ENCODE measurements around the gene DNMT3A. TPM values are rescaled to one million over a fixed set of nuclear protein-coding genes. Genes with fewer than 3 reads are reported as not detected.
A peak's percentile ranks its signal among the peaks of the same experiment; 100 is the strongest.

Gene DNMT3A
- total and polyA plus RNA-seq, 2 experiments from 2014 or later: 2.5 to 18.4 TPM

DNA sequence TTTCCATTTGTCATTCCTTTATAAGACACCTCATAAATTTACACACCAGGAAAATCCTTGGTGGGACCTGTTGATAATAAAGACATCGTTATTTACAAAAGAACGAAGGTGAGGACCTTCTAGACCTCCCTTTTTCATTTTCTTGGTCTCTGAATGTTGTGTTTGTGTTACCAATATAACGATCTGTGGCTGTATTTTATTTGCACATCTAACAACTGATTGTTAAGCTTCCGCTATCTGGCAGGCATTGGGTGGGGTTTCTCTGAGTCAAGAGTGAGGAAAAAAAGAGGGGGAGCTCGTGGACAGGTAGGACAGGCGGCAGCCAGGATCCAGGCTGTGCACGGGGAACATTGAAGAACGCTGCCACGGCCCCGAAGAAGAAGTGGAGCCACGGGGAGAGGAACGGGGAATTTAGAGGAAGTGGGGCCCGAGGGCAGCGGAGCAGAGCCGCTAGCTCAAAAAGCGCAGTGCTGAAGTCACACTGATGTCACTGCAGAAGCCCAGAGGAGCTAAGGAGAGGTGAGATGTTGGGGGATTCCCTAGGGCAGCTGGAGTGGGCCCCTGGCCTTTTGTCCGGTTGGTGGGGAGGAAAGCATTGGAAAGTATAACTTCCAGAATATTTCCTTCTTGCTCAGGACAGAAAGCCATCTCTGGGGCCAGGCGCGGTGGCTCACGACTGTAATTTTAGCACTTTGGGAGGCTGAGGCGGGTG is 20.9 kb upstream of the DNMT3A start:
- Histone ChIP-seq H3K27ac (no peak overlapping the region), H3K4me3 (peak overlapping the region; percentile 72), H3K9me3 (ENCODE audit: low read depth) (no peaks in the 10 kb centered on the region), H3K4me2 (ENCODE audit: unreplicated experiment) (peak overlapping the region; percentile 83), H3K9ac (peak overlapping the region; percentile 56), H3F3A (ENCODE audit: insufficient read depth) (no peaks in the 10 kb centered on the region), H3K36me3 (ENCODE audit: low read depth) (no peaks in the 10 kb centered on the region), H2AFZ (peak overlapping the region; percentile 91), H3K27me3 (replicated peaks; ENCODE audit: insufficient read depth) (no peaks in the 10 kb centered on the region), H4K20me1 (ENCODE audit: insufficient read depth) (no peaks in the 10 kb centered on the region), H3K79me2 (ENCODE audit: insufficient read depth) (no peaks in the 10 kb centered on the region), H3K4me1 (ENCODE audit: insufficient read depth) (no peaks in the 10 kb centered on the region; the same call in 1 of the 2 replicates), H3K9me2 (ENCODE audit: insufficient read depth) (no peaks in the 10 kb centered on the region)
- WGBS, 2 experiments (ENCODE audit: low coverage in 1 of 2, low lambda C conversion rate in 2 of 2, missing lambda C conversion rate in 2 of 2): 42 to 43% methylated on average over 21 of the region's 21 CpGs
- TF ChIP-seq EZH2 (IDR thresholded peaks at IDR 0.05; ENCODE audit: insufficient read depth, poor library complexity, severe bottlenecking): no peak
- TF ChIP-seq EZH2phosphoT487 (IDR thresholded peaks at IDR 0.05; ENCODE audit: insufficient read depth, low read depth): no peak
- in situ Hi-C loops (cut with MboI): no loop called here
- peak; percentile 21 for DNase-seq

DNA sequence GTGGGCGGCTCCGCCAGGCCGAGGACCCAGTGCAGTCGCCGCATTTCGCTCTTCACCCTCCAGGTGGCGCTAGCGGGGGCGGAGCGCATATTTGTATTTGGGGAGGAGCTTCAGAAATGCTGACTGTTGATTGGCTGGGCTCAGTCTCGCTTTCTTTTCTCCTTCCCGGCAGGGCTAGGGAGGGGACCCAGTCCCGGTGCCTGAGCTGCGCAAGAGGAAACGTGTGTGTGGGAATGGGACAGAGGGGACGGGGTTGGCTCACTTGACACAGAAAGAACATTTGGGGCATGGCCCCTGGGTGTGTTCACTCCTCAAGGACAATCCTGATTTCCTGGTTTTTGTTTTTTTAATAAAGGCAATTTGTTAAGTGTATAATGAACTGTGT is 20.3 kb upstream of the DNMT3A start:
- Histone ChIP-seq H4K20me1 (ENCODE audit: insufficient read depth) (no peaks in the 10 kb centered on the region), H3K9me2 (ENCODE audit: insufficient read depth) (no peaks in the 10 kb centered on the region), H2AFZ (peak overlapping the region; percentile 91), H3F3A (ENCODE audit: insufficient read depth) (no peaks in the 10 kb centered on the region), H3K27me3 (replicated peaks; ENCODE audit: insufficient read depth) (no peaks in the 10 kb centered on the region), H3K36me3 (ENCODE audit: low read depth) (no peaks in the 10 kb centered on the region), H3K9me3 (ENCODE audit: low read depth) (no peaks in the 10 kb centered on the region), H3K4me2 (ENCODE audit: unreplicated experiment) (peak overlapping the region; percentile 83), H3K9ac (peak overlapping the region; percentile 56), H3K4me1 (ENCODE audit: insufficient read depth) (no peaks in the 10 kb centered on the region; the same call in 1 of the 2 replicates), H3K27ac (no peak overlapping the region), H3K4me3 (peak overlapping the region; percentile 72), H3K79me2 (ENCODE audit: insufficient read depth) (no peaks in the 10 kb centered on the region)
- DNase-seq: peak; percentile 88
- 1% methylated on average over 16 of the region's 16 CpGs for WGBS, 2 experiments (ENCODE audit: low coverage in 1 of 2, low lambda C conversion rate in 2 of 2, missing lambda C conversion rate in 2 of 2)
- TF ChIP-seq EZH2phosphoT487 (IDR thresholded peaks at IDR 0.05; ENCODE audit: insufficient read depth, low read depth) (no peak), EZH2 (IDR thresholded peaks at IDR 0.05; ENCODE audit: insufficient read depth, poor library complexity, severe bottlenecking) (no peak)
- in situ Hi-C loops (cut with MboI): no loop called here

GRCh38 chr2:25361261-25362048 is 19.7 kb upstream of the DNMT3A start:
- no peaks in the 10 kb centered on the region for H3K9me3 ChIP-seq (ENCODE audit: low read depth)
- H3F3A ChIP-seq (ENCODE audit: insufficient read depth): no peaks in the 10 kb centered on the region
- no peaks in the 10 kb centered on the region for H4K20me1 ChIP-seq (ENCODE audit: insufficient read depth)
- no peak for DNase-seq
- H3K9ac ChIP-seq: no peak overlapping the region
- no peaks in the 10 kb centered on the region for H3K36me3 ChIP-seq (ENCODE audit: low read depth)
- H3K27me3 ChIP-seq (replicated peaks; ENCODE audit: insufficient read depth): no peaks in the 10 kb centered on the region
- no peaks in the 10 kb centered on the region; the same call in 1 of the 2 replicates for H3K4me1 ChIP-seq (ENCODE audit: insufficient read depth)
- no peaks in the 10 kb centered on the region for H3K79me2 ChIP-seq (ENCODE audit: insufficient read depth)
- in situ Hi-C loops (cut with MboI): no loop called here
- TF ChIP-seq EZH2 (IDR thresholded peaks at IDR 0.05; ENCODE audit: insufficient read depth, poor library complexity, severe bottlenecking) (no peak), EZH2phosphoT487 (IDR thresholded peaks at IDR 0.05; ENCODE audit: insufficient read depth, low read depth) (no peak)
- peak overlapping the region; percentile 72 for H3K4me3 ChIP-seq
- no peak overlapping the region for H3K27ac ChIP-seq
- no peaks in the 10 kb centered on the region for H3K9me2 ChIP-seq (ENCODE audit: insufficient read depth)
- peak overlapping the region; percentile 83 for H3K4me2 ChIP-seq (ENCODE audit: unreplicated experiment)
- H2AFZ ChIP-seq: peak overlapping the region; percentile 91
- WGBS, 2 experiments (ENCODE audit: low coverage in 1 of 2, low lambda C conversion rate in 2 of 2, missing lambda C conversion rate in 2 of 2): 44 to 53% methylated on average over 30 to 33 of the region's 34 CpGs

GRCh38 chr2:25358836-25359235 is 17.1 kb upstream of the DNMT3A start:
- in situ Hi-C loops (cut with MboI): no loop called here
- TF ChIP-seq EZH2phosphoT487 (IDR thresholded peaks at IDR 0.05; ENCODE audit: insufficient read depth, low read depth): no peak
- no peak for TF ChIP-seq EZH2 (IDR thresholded peaks at IDR 0.05; ENCODE audit: insufficient read depth, poor library complexity, severe bottlenecking)
- H4K20me1 ChIP-seq (ENCODE audit: insufficient read depth): no peaks in the 10 kb centered on the region
- H3K36me3 ChIP-seq (ENCODE audit: low read depth): no peaks in the 10 kb centered on the region
- H3K9me2 ChIP-seq (ENCODE audit: insufficient read depth): no peaks in the 10 kb centered on the region
- no peaks in the 10 kb centered on the region for H3K27me3 ChIP-seq (replicated peaks; ENCODE audit: insufficient read depth)
- H3K79me2 ChIP-seq (ENCODE audit: insufficient read depth): no peaks in the 10 kb centered on the region
- H3F3A ChIP-seq (ENCODE audit: insufficient read depth): no peaks in the 10 kb centered on the region
- H3K9me3 ChIP-seq (ENCODE audit: low read depth): no peaks in the 10 kb centered on the region
- WGBS, 2 experiments (ENCODE audit: low coverage in 1 of 2, low lambda C conversion rate in 2 of 2, missing lambda C conversion rate in 2 of 2): 63 to 69% methylated on average over 8 of the region's 8 CpGs
- H3K9ac ChIP-seq: no peak overlapping the region
- H3K4me2 ChIP-seq (ENCODE audit: unreplicated experiment): no peak overlapping the region
- no peak for DNase-seq
- no peak overlapping the region for H3K4me3 ChIP-seq
- no peaks in the 10 kb centered on the region; the same call in 1 of the 2 replicates for H3K4me1 ChIP-seq (ENCODE audit: insufficient read depth)
- no peak overlapping the region for H3K27ac ChIP-seq
- no peak overlapping the region for H2AFZ ChIP-seq
